Lower leg skin (tissue), 3 donors: ENCODE data around the gene CAMK2A.

Experiments used
- CTCF ChIP-seq, 3 donors: fragments of 450-650 bp; IDR thresholded peaks; one replicate each; pipeline ENCODE4 v1.5.1; 2016; ENCODE audit warnings: antibody characterized with exemption in 3 of 3, mild to moderate bottlenecking in 3 of 3, moderate library complexity in 2 of 3
- POLR2A ChIP-seq, 2 donors: fragments of 450-650 bp; IDR thresholded peaks; one replicate each; pipeline ENCODE4 v1.6.1; 2016 to 2017; ENCODE audit warnings: antibody characterized with exemption in 2 of 2, mild to moderate bottlenecking in 1 of 2, moderate library complexity in 1 of 2

- TF ChIP-seq CTCF (IDR thresholded peaks at IDR 0.05) (no peak), POLR2A (IDR thresholded peaks at IDR 0.05) (no peak)
Observed at GRCh38 chr5:150297934-150298595, 8.5 kb upstream of the CAMK2A start.
